Chondrocyte (in vitro differentiated cells): ENCODE measurements around the gene SPACDR. TPM values are rescaled to one million over a fixed set of nuclear protein-coding genes. Genes with fewer than 3 reads are reported as not detected.

Experiments
- DNase-seq: peaks from one replicate; pipeline ENCODE4 v3.0.0; 2021; ENCODE audit warnings: mixed read lengths, low spot score
- H3K27ac Mint-ChIP-seq: one replicate; pipeline ENCODE4 v1.8.0; 2021; ENCODE audit warnings: mild to moderate bottlenecking, moderate library complexity, mixed read lengths; ENCODE audit not compliant: unreplicated experiment
- H3K27me3 Mint-ChIP-seq: 2 replicates; pipeline ENCODE4 v1.8.0; 2021; ENCODE audit warnings: low read depth, mixed read lengths
- H3K36me3 Mint-ChIP-seq: 2 replicates; pipeline ENCODE4 v1.8.0; 2021; ENCODE audit warnings: low read depth, mixed read lengths
- H3K4me1 Mint-ChIP-seq: 2 replicates; pipeline ENCODE4 v1.8.0; 2021; ENCODE audit warnings: low read depth, mild to moderate bottlenecking, mixed read lengths
- H3K4me3 Mint-ChIP-seq: one replicate; pipeline ENCODE4 v1.8.0; 2021; ENCODE audit warnings: mild to moderate bottlenecking, moderate library complexity, mixed read lengths; ENCODE audit not compliant: unreplicated experiment
- H3K9me3 Mint-ChIP-seq: 2 replicates; pipeline ENCODE4 v1.8.0; 2021; ENCODE audit warnings: low read depth, mixed read lengths
- total RNA-seq: library from RNA; stranded (reverse); gene quantifications from 3 replicates; pipeline ENCODE4 v1.2.1, GENCODE V29; 2021
- TF ChIP-seq, protein P1 (sequence below): fragments of 200-600 bp; sonication (generic); IDR thresholded peaks from 2 replicates; pipeline ENCODE4 v1.5.0; 2021; ENCODE audit warnings: antibody characterized with exemption, mild to moderate bottlenecking, moderate library complexity

Gene SPACDR
- total RNA-seq, 1 donor from 2014 or later, result 0.42 TPM

DNA sequence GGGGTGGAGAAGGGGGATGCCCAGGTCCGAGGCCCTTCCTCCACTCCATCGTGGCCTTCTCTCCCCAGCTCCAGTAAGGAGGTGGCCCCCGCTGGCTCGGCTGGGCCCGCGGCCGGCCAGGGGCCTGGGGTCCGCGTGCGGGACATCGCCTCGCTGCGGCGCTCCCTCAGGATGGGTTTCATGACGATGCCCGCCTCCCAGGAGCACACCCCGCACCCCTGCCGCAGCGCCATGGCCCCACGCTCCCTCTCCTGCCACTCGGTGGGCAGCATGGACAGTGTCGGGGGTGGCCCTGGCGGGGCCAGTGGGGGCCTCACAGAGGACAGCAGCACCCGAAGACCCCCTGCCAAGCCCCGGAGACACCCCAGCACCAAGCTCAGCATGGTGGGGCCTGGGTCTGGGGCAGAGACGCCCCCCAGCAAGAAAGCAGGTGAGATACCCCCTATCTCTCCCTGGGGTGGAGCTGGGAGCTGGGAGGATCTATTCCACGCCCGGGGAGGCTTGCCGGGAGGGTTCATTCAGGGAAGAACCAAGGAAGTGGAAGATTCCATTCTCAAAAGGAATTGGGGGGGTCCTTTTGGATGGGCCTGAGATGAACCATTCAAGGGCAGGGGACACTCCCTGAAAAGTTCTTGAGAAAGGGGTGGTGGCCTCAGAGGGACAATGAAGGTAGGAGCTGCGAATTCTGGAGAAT is 22.8 kb upstream of the SPACDR start:
- Mint-ChIP-seq H3K9me3 (no peaks in the 10 kb centered on the region), H3K4me3 (no peak overlapping the region), H3K27me3 (no peaks in the 10 kb centered on the region), H3K27ac (no peak overlapping the region), H3K4me1 (peaks cover 10% of the 10 kb centered on the region), H3K36me3 (no peaks in the 10 kb centered on the region)
- DNase-seq, result no peak
- TF ChIP-seq, protein P1, sequence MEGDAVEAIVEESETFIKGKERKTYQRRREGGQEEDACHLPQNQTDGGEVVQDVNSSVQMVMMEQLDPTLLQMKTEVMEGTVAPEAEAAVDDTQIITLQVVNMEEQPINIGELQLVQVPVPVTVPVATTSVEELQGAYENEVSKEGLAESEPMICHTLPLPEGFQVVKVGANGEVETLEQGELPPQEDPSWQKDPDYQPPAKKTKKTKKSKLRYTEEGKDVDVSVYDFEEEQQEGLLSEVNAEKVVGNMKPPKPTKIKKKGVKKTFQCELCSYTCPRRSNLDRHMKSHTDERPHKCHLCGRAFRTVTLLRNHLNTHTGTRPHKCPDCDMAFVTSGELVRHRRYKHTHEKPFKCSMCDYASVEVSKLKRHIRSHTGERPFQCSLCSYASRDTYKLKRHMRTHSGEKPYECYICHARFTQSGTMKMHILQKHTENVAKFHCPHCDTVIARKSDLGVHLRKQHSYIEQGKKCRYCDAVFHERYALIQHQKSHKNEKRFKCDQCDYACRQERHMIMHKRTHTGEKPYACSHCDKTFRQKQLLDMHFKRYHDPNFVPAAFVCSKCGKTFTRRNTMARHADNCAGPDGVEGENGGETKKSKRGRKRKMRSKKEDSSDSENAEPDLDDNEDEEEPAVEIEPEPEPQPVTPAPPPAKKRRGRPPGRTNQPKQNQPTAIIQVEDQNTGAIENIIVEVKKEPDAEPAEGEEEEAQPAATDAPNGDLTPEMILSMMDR, result no peak

DNA sequence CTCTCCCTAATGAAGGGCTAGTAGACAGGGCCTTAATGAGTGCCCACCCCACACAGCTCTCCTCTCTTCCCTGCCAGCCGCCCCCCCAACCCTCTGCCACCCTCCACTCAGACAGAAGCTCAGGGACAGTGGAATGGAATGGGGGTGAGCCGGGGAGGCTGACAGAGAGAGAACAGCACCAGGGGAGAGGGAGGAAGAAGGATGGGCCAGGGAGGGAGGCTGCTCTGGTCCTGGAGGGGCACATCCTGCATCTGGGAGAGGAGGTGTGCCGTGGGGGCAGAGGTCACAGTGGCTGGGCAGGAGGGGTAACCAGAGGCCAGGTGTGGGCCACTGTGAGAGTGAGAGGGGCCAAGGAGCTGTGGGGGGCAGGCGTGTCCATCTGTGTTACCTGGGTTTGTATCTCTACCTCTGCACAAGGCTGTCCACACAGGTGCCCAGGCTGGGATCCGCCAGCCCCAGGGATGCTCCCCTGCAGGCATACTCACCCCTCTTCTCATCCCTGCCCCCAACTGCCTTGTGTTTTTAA is 22.1 kb upstream of the SPACDR start:
- H3K4me3 Mint-ChIP-seq, result no peak overlapping the region
- TF ChIP-seq, protein P1, result no peak
- H3K9me3 Mint-ChIP-seq, result no peaks in the 10 kb centered on the region
- peaks cover 10% of the 10 kb centered on the region for H3K4me1 Mint-ChIP-seq
- H3K27ac Mint-ChIP-seq, result no peak overlapping the region
- H3K27me3 Mint-ChIP-seq, result no peaks in the 10 kb centered on the region
- DNase-seq, result no peak
- no peaks in the 10 kb centered on the region for H3K36me3 Mint-ChIP-seq

- H3K36me3 Mint-ChIP-seq, result no peaks in the 10 kb centered on the region
- TF ChIP-seq, protein P1, result no peak
- H3K27ac Mint-ChIP-seq, result no peak overlapping the region
- H3K4me3 Mint-ChIP-seq, result no peak overlapping the region
- no peak for DNase-seq
- no peaks in the 10 kb centered on the region for H3K9me3 Mint-ChIP-seq
- peaks cover 10% of the 10 kb centered on the region for H3K4me1 Mint-ChIP-seq
- H3K27me3 Mint-ChIP-seq, result no peaks in the 10 kb centered on the region
Observed at GRCh38 chr7:100485471-100485876, 21.4 kb upstream of the SPACDR start.

DNA sequence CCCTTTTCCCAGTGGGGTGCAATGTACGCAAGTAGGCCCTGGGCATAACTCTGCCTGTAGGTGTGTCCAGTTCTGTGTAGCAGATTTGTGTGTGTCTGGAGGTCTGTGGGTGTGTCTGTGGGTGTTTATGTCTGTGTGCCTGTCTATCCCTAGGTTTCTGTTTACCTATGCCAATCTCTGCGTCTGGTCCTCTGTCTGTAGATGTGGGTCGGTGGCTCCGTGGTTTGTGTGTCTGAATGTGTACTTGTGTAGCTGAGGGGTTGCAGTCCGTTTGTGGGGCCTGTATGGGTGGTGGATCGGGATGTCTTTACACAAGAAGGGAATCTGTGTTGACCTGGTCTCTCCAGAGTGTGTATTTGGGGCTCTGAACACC is 20.6 kb upstream of the SPACDR start:
- no peak for DNase-seq
- Mint-ChIP-seq H3K36me3 (no peaks in the 10 kb centered on the region), H3K4me1 (peaks cover 10% of the 10 kb centered on the region), H3K4me3 (peak overlapping the region; percentile 34), H3K9me3 (no peaks in the 10 kb centered on the region), H3K27ac (peak overlapping the region; percentile 50), H3K27me3 (no peaks in the 10 kb centered on the region)
- TF ChIP-seq, protein P1, result no peak

DNA sequence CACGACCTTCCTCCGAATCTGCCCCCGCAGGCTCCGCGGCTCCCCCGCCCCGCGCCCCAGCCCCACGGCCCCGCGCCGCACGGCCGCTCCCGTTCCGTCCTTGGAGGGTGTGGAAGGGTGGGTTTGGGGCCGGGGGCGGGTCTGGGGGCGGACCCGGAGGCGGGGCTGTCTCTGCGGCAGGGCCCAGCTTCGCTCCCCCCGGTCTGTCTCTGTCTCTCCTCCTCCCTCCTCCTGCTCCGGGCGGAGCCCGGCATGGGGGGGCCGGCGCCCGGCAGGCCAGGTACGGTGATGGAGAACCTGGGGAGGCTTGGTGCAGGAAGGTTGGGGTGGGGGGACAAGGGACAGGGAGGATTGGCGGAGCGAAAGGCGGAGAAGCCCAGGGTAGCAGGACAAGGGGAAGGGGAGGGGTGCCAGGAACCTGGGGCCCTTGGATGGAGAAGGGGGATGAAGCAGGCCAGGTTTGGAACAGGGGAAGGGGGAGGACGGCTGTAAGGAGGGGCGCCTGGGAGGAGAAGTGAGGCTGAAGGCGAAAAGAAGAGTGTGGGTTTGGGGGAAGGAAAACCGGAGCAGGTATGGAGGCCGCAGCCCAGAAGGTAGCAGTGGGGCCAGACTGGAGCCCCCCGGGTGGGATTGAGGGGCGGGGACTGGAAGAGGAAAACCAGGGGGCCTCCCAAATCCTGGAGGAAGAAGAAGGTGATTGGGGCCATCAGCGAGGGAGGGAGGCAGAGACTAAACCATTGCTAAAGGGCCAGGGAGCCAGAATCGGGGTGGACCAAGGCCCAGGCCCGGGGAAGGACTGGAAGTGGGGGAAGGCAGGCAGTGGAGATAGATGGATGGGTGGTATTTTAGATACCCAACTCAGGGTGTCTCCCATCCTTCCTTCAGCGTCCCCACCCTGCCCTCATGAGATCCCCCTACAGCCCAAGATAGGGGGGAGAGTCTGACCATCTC is 19.9 kb upstream of the SPACDR start, which contains the start of gene NYAP1:
TSS of gene NYAP1 (plus strand) at position 206 of the 951 bp plus-strand sequence. CDS start 1,385 bp downstream, outside the sequence.
- peaks cover 13% of the 10 kb centered on the region for H3K4me1 Mint-ChIP-seq
- H3K27ac Mint-ChIP-seq, result peak within 1 kb of the TSS; percentile 50
- H3K9me3 Mint-ChIP-seq, result no peaks in the 10 kb centered on the region
- no peaks in the 10 kb centered on the region for H3K36me3 Mint-ChIP-seq
- H3K27me3 Mint-ChIP-seq, result no peaks in the 10 kb centered on the region
- no peak for DNase-seq
- H3K4me3 Mint-ChIP-seq, result peak within 1 kb of the TSS; percentile 72
- TF ChIP-seq, protein P1, result no peak
